HEK293T (cell line): ENCODE results near the gene TMEM145.

ENCODE experiments used
- CTCF ChIA-PET: fragments of 350-600 bp; formaldehyde crosslinking; extraction: SDS; loops from one replicate; lab custom pipeline; 2021; ENCODE audit warnings: antibody characterized with exemption, inconsistent platforms; lab: Yijun Ruan, JAX
- POLR2A ChIA-PET: fragments of 350-600 bp; formaldehyde crosslinking; extraction: SDS; loops from one replicate; lab custom pipeline; 2020; ENCODE audit warnings: antibody characterized with exemption, inconsistent platforms; lab: Yijun Ruan, JAX
- DNase-seq: peaks from one replicate; pipeline ENCODE4 v3.0.0; 2012; ENCODE audit warnings: mixed read lengths; ENCODE audit errors: extremely low spot score
- ARNT ChIP-seq: fragments of 450-650 bp; IDR thresholded peaks from 2 replicates; pipeline ENCODE4 v1.6.1; 2017; ENCODE audit warnings: mild to moderate bottlenecking
- CTBP1 ChIP-seq: fragments of 450-650 bp; IDR thresholded peaks from 2 replicates; pipeline ENCODE4 v1.6.1; 2016; ENCODE audit warnings: borderline replicate concordance
- ELF4 ChIP-seq: fragments of 450-650 bp; IDR thresholded peaks from 2 replicates; pipeline ENCODE4 v1.6.1; 2017; ENCODE audit warnings: antibody characterized with exemption
- FOXA1 ChIP-seq: fragments of 450-650 bp; IDR thresholded peaks from 2 replicates; pipeline ENCODE4 v1.6.1; 2016; ENCODE audit warnings: mild to moderate bottlenecking
- FOXK2 ChIP-seq: fragments of 450-650 bp; IDR thresholded peaks from 2 replicates; pipeline ENCODE4 v1.6.1; 2016; ENCODE audit warnings: mild to moderate bottlenecking
- FOXM1 ChIP-seq: fragments of 450-650 bp; IDR thresholded peaks from 2 replicates; pipeline ENCODE4 v1.6.1; 2017; ENCODE audit warnings: mild to moderate bottlenecking, borderline replicate concordance
- HDGF ChIP-seq: fragments of 450-650 bp; IDR thresholded peaks from 2 replicates; pipeline ENCODE4 v1.6.1; 2017; ENCODE audit warnings: antibody characterized with exemption, borderline replicate concordance
- L3MBTL2 ChIP-seq: fragments of 450-650 bp; conservative IDR thresholded peaks from 2 replicates; pipeline ENCODE4 v1.6.1; 2016; ENCODE audit warnings: mild to moderate bottlenecking
- LEF1 ChIP-seq: fragments of 450-650 bp; IDR thresholded peaks from 2 replicates; pipeline ENCODE4 v1.6.1; 2017; ENCODE audit warnings: mild to moderate bottlenecking, borderline replicate concordance
- NFRKB ChIP-seq: fragments of 450-650 bp; IDR thresholded peaks from 2 replicates; pipeline ENCODE4 v1.6.1; 2016; ENCODE audit warnings: mild to moderate bottlenecking, moderate library complexity
- PKNOX1 ChIP-seq: fragments of 450-650 bp; IDR thresholded peaks from 2 replicates; pipeline ENCODE4 v1.6.1; 2016
- SP1 ChIP-seq: fragments of 450-650 bp; IDR thresholded peaks from 2 replicates; pipeline ENCODE4 v1.6.1; 2017
- SUZ12 ChIP-seq: fragments of 450-650 bp; IDR thresholded peaks from 2 replicates; pipeline ENCODE4 v1.6.1; 2016; ENCODE audit warnings: mild to moderate bottlenecking
- TARDBP ChIP-seq: fragments of 450-650 bp; IDR thresholded peaks from 2 replicates; pipeline ENCODE4 v1.6.1; 2016
- ZNF384 ChIP-seq: fragments of 450-650 bp; IDR thresholded peaks from 2 replicates; pipeline ENCODE4 v1.6.1; 2016

TMEM145 gene

GRCh38 chr19:42281827-42282762 lies 31.0 kb upstream of the TMEM145 start:
- CTCF ChIA-PET = interaction anchor here (0.6 to 1.2 kb wide), 5 partner anchors 30 to 692 kb away, joined by 3 read pairs; no protein-coding TSS in a partner anchor
- no peak for DNase-seq
- TF ChIP-seq LEF1 (no peak), SP1 (no peak), ZNF384 (no peak), CTBP1 (no peak), SUZ12 (no peak), FOXK2 (no peak), ARNT (no peak), L3MBTL2 (no peak), PKNOX1 (no peak), ELF4 (no peak)
- POLR2A ChIA-PET = interaction anchor here (0.8 to 6.3 kb wide), 6 partner anchors 21 to 115 kb away, joined by 3 to 140 read pairs (median 6); partner anchors contain the start of genes GSK3A, PAFAH1B3 and PRR19

- TF ChIP-seq LEF1 (no peak), NFRKB (no peak)
- no peak for DNase-seq
- CTCF ChIA-PET = interaction anchor here (0.6 to 1.0 kb wide), 4 partner anchors 29 to 691 kb away, joined by 3 read pairs; no protein-coding TSS in a partner anchor
- POLR2A ChIA-PET = interaction anchor here (0.7 to 6.3 kb wide), 4 partner anchors 20 to 38 kb away, joined by 3 to 140 read pairs (median 6); partner anchors contain the start of genes GSK3A and PAFAH1B3
Measured at GRCh38 chr19:42282819-42283187, 30.3 kb upstream of the TMEM145 start.

- ChIA-PET CTCF (interaction anchor here (0.8 to 1.0 kb wide), 2 partner anchors 39 to 691 kb away, joined by 3 read pairs; no protein-coding TSS in a partner anchor), POLR2A (interaction anchor here (0.7 to 6.3 kb wide), 3 partner anchors 19 to 39 kb away, joined by 3 to 140 read pairs (median 3); partner anchors contain the start of genes GSK3A and PAFAH1B3)
- peak; percentile 75 for TF ChIP-seq PKNOX1
- no peak for TF ChIP-seq ZNF384
- peak; percentile 91 for DNase-seq
Measured at GRCh38 chr19:42283188-42284065, 29.7 kb upstream of the TMEM145 start.

GRCh38 chr19:42284066-42284501 lies 29.0 kb upstream of the TMEM145 start:
- ChIA-PET POLR2A (no interaction called here), CTCF (no interaction called here)
- DNase-seq = peak; percentile 87
- TF ChIP-seq FOXM1 (0 out of 2 replicates have a peak, but pooled peaks have one; percentile 25), FOXA1 (no peak)

GRCh38 chr19:42284591-42285341 lies 28.3 kb upstream of the TMEM145 start:
- DNase-seq = no peak
- CTCF ChIA-PET = interaction anchor here (0.9 kb wide), 1 partner anchor 52 kb away, joined by 3 read pairs; no protein-coding TSS in a partner anchor
- no peak for TF ChIP-seq NFRKB
- TF ChIP-seq PKNOX1 = peak; percentile 45; the same call in 1 of the 2 replicates
- POLR2A ChIA-PET = interaction anchor here (0.8 kb wide), 1 partner anchor 38 kb away, joined by 8 read pairs; no protein-coding TSS in a partner anchor

GRCh38 chr19:42285541-42285941 lies 27.6 kb upstream of the TMEM145 start:
- TF ChIP-seq PKNOX1 (no peak), ELF4 (no peak), TARDBP (no peak), ZNF384 (no peak), NFRKB (no peak), FOXK2 (no peak), FOXA1 (no peak), HDGF (no peak), L3MBTL2 (no peak), ARNT (no peak)
- ChIA-PET CTCF (interaction anchor here (0.9 kb wide), 1 partner anchor 51 kb away, joined by 3 read pairs; no protein-coding TSS in a partner anchor), POLR2A (interaction anchor here (0.8 kb wide), 1 partner anchor 38 kb away, joined by 8 read pairs; no protein-coding TSS in a partner anchor)
- no peak for DNase-seq
